WTC11 (cell line): Measurements from ENCODE around the gene CIB1. TPM values are rescaled to one million over a fixed set of nuclear protein-coding genes. Genes with fewer than 3 reads are reported as not detected.

Experiments
- ATAC-seq: fragments of 200-7000 bp; cut with Tn5 transposase; 2 replicates; pipeline ENCODE4 v1.10.0; 2021; ENCODE audit warnings: mild to moderate bottlenecking, moderate library complexity
- CTCF ChIA-PET: fragments of 300-600 bp; sonication (Branson Sonifier 250); formaldehyde crosslinking; loops from one replicate; lab custom pipeline; 2021; ENCODE audit warnings: antibody characterized with exemption; lab: Charles Lee
- POLR2A ChIA-PET: fragments of 350-600 bp; sonication (Branson Sonifier 250); formaldehyde crosslinking; loops from one replicate; lab custom pipeline; 2021; ENCODE audit warnings: antibody characterized with exemption; lab: Charles Lee
- DNase-seq: peaks from one replicate; pipeline ENCODE4 v3.0.0; 2021; ENCODE audit warnings: low spot score
- H3K27ac Mint-ChIP-seq: 2 replicates; pipeline ENCODE4 v1.8.0; 2021; ENCODE audit warnings: mixed read lengths
- H3K27me3 Mint-ChIP-seq: 2 replicates; pipeline ENCODE4 v1.8.0; 2021; ENCODE audit warnings: low read depth, mild to moderate bottlenecking, moderate library complexity, mixed read lengths
- H3K36me3 Mint-ChIP-seq: 2 replicates; pipeline ENCODE4 v1.8.0; 2021; ENCODE audit warnings: mixed read lengths
- H3K4me1 Mint-ChIP-seq: 2 replicates; pipeline ENCODE4 v1.8.0; 2022; ENCODE audit warnings: mixed read lengths
- H3K4me3 Mint-ChIP-seq: 2 replicates; pipeline ENCODE4 v1.8.0; 2021; ENCODE audit warnings: mild to moderate bottlenecking, moderate library complexity, mixed read lengths
- H3K9me3 Mint-ChIP-seq: 2 replicates; pipeline ENCODE4 v1.8.0; 2021; ENCODE audit warnings: mixed read lengths
- ARID4B ChIP-seq: sonication (generic); formaldehyde crosslinking; IDR thresholded peaks from 2 replicates; pipeline ENCODE4 v1.8.0; 2023; ENCODE audit warnings: missing genetic modification reagents, mild to moderate bottlenecking, borderline replicate concordance
- E2F4 ChIP-seq: sonication (generic); formaldehyde crosslinking; IDR thresholded peaks from 2 replicates; pipeline ENCODE4 v1.8.1; 2022; ENCODE audit warnings: low read depth, mild to moderate bottlenecking, moderate library complexity, missing genetic modification reagents, borderline replicate concordance
- EMX1 ChIP-seq: fragments of 250-450 bp; sonication (Bioruptor Pico); IDR thresholded peaks from 2 replicates; pipeline ENCODE4 v1.8.0; 2021; ENCODE audit warnings: mild to moderate bottlenecking
- FOXP4 ChIP-seq: sonication (generic); formaldehyde crosslinking; IDR thresholded peaks from 2 replicates; pipeline ENCODE4 v1.8.0; 2022; ENCODE audit warnings: mild to moderate bottlenecking, missing genetic modification reagents
- GTF2I ChIP-seq: fragments of 250-450 bp; sonication (Bioruptor Pico); conservative IDR thresholded peaks from 2 replicates; pipeline ENCODE4 v1.4.0; 2021; ENCODE audit warnings: mild to moderate bottlenecking
- MAX ChIP-seq: sonication (generic); formaldehyde crosslinking; IDR thresholded peaks from 2 replicates; pipeline ENCODE4 v1.8.0; 2022; ENCODE audit warnings: mild to moderate bottlenecking, missing genetic modification reagents
- NR3C1 ChIP-seq: sonication (generic); formaldehyde crosslinking; conservative IDR thresholded peaks from 2 replicates; pipeline ENCODE4 v1.8.1; 2023; ENCODE audit warnings: low read depth, mild to moderate bottlenecking, missing genetic modification reagents
- OVOL2 ChIP-seq: fragments of 250-450 bp; sonication (Bioruptor Pico); IDR thresholded peaks from 2 replicates; pipeline ENCODE4 v1.9.0; 2021; ENCODE audit warnings: mild to moderate bottlenecking, borderline replicate concordance
- SMAD4 ChIP-seq: sonication (generic); formaldehyde crosslinking; IDR thresholded peaks from 2 replicates; pipeline ENCODE4 v1.8.0; 2022; ENCODE audit warnings: mild to moderate bottlenecking, missing genetic modification reagents
- ZBTB43 ChIP-seq: sonication (generic); formaldehyde crosslinking; IDR thresholded peaks from 2 replicates; pipeline ENCODE4 v1.8.1; 2023; ENCODE audit warnings: mild to moderate bottlenecking, missing genetic modification reagents
- ZNF121 ChIP-seq: sonication (generic); formaldehyde crosslinking; IDR thresholded peaks from 2 replicates; pipeline ENCODE4 v1.8.0; 2023; ENCODE audit warnings: missing genetic modification reagents
- ZNF423 ChIP-seq: fragments of 250-450 bp; sonication (Bioruptor Pico); IDR thresholded peaks from 2 replicates; pipeline ENCODE4 v2.1.2; 2022; ENCODE audit warnings: mild to moderate bottlenecking, moderate library complexity
- ZNF425 ChIP-seq: fragments of 250-450 bp; sonication (Bioruptor Pico); conservative IDR thresholded peaks from 2 replicates; pipeline ENCODE4 v1.9.0; 2021; ENCODE audit warnings: mild to moderate bottlenecking
- ZNF512 ChIP-seq: sonication (generic); formaldehyde crosslinking; IDR thresholded peaks from 2 replicates; pipeline ENCODE4 v1.8.1; 2022; ENCODE audit warnings: missing genetic modification reagents, borderline replicate concordance
- ZSCAN18 ChIP-seq: fragments of 250-450 bp; sonication (Bioruptor Pico); IDR thresholded peaks from 2 replicates; pipeline ENCODE4 v2.1.2; 2022; ENCODE audit warnings: mild to moderate bottlenecking, moderate library complexity
- total RNA-seq: library from RNA; stranded (reverse); gene quantifications from 3 replicates; pipeline ENCODE4 v1.2.3, GENCODE V29; 2021

The CIB1 gene
- total RNA-seq, 1 experiment from 2014 or later: 29.6 TPM

GRCh38 chr15:90184786-90185704, 48.7 kb downstream of the CIB1 start (continued):
- 0 out of 2 replicates have a peak, but pooled peaks have one; percentile 42 for TF ChIP-seq FOXP4
- peak; percentile 82 for TF ChIP-seq ZNF423 (CRISPR knock-in tag)
- TF ChIP-seq EMX1: no peak

GRCh38 chr15:90184119-90184785, 49.5 kb downstream of the CIB1 start:
- Mint-ChIP-seq H3K27ac (peak overlapping the region; percentile 37; the same call in 1 of the 2 replicates), H3K9me3 (no peaks in the 10 kb centered on the region), H3K4me3 (peak overlapping the region; percentile 76), H3K27me3 (no peaks in the 10 kb centered on the region), H3K4me1 (peaks cover 33% of the 10 kb centered on the region), H3K36me3 (no peaks in the 10 kb centered on the region)
- ATAC-seq (peak; percentile 47), DNase-seq (no peak)
- POLR2A ChIA-PET: interaction anchor here (0.5 kb wide), 1 partner anchor 25 kb away, joined by 3 read pairs; no protein-coding TSS in a partner anchor
- CTCF ChIA-PET: interaction anchor here (0.5 to 2.2 kb wide), 4 partner anchors 18 to 115 kb away, joined by 3 to 6 read pairs (median 4); no protein-coding TSS in a partner anchor
- TF ChIP-seq OVOL2 (CRISPR knock-in tag) (no peak), MAX (CRISPR knock-in tag) (0 out of 2 replicates have a peak, but pooled peaks have one; percentile 11), ZBTB43 (CRISPR knock-in tag) (no peak), ZNF425 (no peak), ZSCAN18 (CRISPR knock-in tag) (no peak), SMAD4 (CRISPR knock-in tag) (no peak), ARID4B (CRISPR knock-in tag) (no peak), ZNF512 (no peak), NR3C1 (CRISPR knock-in tag) (no peak), ZNF121 (CRISPR knock-in tag) (peak; percentile 89), GTF2I (CRISPR knock-in tag) (peak; percentile 99), E2F4 (CRISPR knock-in tag) (no peak), EMX1 (no peak)
